BLaER1 treated with 17β-estradiol and CSF1 and Interleukin-3, amounts not matched to agents 10 nM and 100 nM (cell line): ENCODE results near the gene SERGEF.

ENCODE experiments used
- H3K27ac ChIP-seq, 11 experiments: shearing (Covaris generic); formaldehyde crosslinking; 2 replicates each; pipeline ENCODE4 v1.8.1; 2022
- H3K27me3 ChIP-seq, 11 experiments: shearing (Covaris generic); formaldehyde crosslinking; 2 replicates each; pipeline ENCODE4 v1.8.1; 2022
- H3K36me3 ChIP-seq, 11 experiments: shearing (Covaris generic); formaldehyde crosslinking; 2 replicates each; pipeline ENCODE4 v1.8.1; 2022
- H3K4me1 ChIP-seq, 10 experiments: shearing (Covaris generic); formaldehyde crosslinking; 2 replicates each; pipeline ENCODE4 v1.8.1; 2022
- H3K4me2 ChIP-seq, 11 experiments: shearing (Covaris generic); formaldehyde crosslinking; 2 replicates each; pipeline ENCODE4 v1.8.1; 2022
- H3K4me3 ChIP-seq, 10 experiments: shearing (Covaris generic); formaldehyde crosslinking; 2 replicates each; pipeline ENCODE4 v1.8.1; 2022
- H3K9ac ChIP-seq, 11 experiments: shearing (Covaris generic); formaldehyde crosslinking; 2 replicates each; pipeline ENCODE4 v1.8.1; 2022
- H3K9me3 ChIP-seq, 11 experiments: shearing (Covaris generic); formaldehyde crosslinking; replicated peaks in 1 of 11; 2 replicates each; pipeline ENCODE4 v1.8.1; 2022
- H4K20me1 ChIP-seq, 11 experiments: shearing (Covaris generic); formaldehyde crosslinking; 2 replicates each; pipeline ENCODE4 v1.8.1; 2022
- Cebpa-rat ChIP-seq, 11 experiments: shearing (Covaris generic); IDR thresholded peaks; 2 replicates each; pipeline ENCODE4 v1.8.1; 2022

SERGEF gene

DNA sequence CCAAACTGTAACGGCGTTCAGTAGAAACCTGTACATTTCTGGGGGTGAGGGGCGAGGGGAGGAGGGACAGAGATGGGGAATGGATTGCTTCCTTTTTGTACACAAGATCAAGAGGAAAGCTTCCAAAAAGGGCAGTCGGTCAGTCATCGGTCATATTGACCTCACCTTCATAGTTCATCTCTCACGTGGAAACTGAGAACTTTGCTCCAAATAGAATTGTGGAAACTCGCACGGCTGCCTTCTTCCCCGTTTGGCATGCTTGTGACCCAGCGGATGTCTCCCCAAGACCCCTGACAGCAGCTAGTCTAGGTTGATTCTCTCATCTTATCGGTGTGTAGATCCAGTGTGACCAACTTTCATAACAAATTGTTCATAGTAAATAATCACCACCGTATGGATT, 230.7 kb downstream of the SERGEF start:
- 0 out of 22 replicates have a peak overlapping the region, but pooled peaks of 1 of the 11 experiments have one; percentile 18 for H3K4me2 ChIP-seq
- TF ChIP-seq Cebpa-rat (IDR thresholded peaks at IDR 0.05) = no peak
- no peak overlapping the region for H3K27ac ChIP-seq
- H3K9me3 ChIP-seq = no peaks in the 10 kb centered on the region; a peak in 1 of 22 replicates
- H3K36me3 ChIP-seq = peaks cover 0 to 15% (median 5%) of the 10 kb centered on the region in 11 experiments; a peak in 5 of 22 replicates
- no peak overlapping the region for H3K9ac ChIP-seq
- H3K4me1 ChIP-seq = peaks cover 0 to 9% (median 0%) of the 10 kb centered on the region in 10 experiments; a peak in 7 of 20 replicates
- no peak overlapping the region for H3K4me3 ChIP-seq
- no peaks in the 10 kb centered on the region for H4K20me1 ChIP-seq
- no peaks in the 10 kb centered on the region for H3K27me3 ChIP-seq

DNA sequence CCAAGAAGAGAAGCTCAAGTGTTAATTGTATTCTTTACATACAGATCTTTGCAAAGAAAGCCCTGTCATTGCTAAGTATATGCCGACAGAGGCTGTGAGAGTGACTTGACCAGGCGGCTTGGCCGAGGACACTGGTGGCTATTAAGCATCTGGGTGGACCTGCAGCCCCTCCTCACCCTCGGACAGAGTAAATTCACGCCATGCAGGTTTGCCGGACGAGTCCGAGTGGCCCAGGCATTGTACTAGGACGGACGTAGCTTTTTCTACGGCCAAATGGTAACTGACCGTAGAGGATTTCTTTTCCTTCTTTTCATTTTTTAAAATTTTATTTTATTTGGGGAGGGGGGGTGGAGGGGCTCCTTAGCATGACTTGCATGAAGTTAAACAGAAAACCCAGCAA, 231.2 kb downstream of the SERGEF start:
- Histone ChIP-seq H4K20me1 (no peaks in the 10 kb centered on the region), H3K27me3 (no peaks in the 10 kb centered on the region), H3K36me3 (peaks cover 0 to 10% (median 5%) of the 10 kb centered on the region in 11 experiments; a peak in 5 of 22 replicates), H3K4me1 (peaks cover 0 to 15% (median 4%) of the 10 kb centered on the region in 10 experiments; a peak in 12 of 20 replicates), H3K4me2 (no peak overlapping the region), H3K27ac (no peak overlapping the region), H3K4me3 (no peak overlapping the region), H3K9ac (no peak overlapping the region), H3K9me3 (no peaks in the 10 kb centered on the region)
- no peak for TF ChIP-seq Cebpa-rat (IDR thresholded peaks at IDR 0.05)

DNA sequence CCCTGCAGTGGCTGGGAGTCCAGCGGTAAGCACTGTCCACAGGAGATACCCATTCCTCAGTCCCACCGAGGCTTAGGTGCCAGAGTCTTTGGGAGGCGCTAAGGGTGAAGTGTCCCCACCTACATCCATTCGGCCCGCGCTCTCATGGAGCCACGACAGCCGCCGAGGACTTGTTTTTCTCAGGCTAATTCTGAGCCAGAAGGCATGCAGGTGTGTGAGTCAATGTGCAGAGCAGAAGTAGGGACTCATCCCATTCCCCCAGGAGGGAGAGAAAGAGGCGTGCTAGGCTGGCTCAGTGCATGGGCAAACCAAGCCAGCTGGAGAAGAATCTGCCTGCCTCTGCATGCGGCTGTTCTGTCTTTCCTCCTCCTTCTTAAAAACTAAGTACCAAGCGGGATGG, 231.6 kb downstream of the SERGEF start:
- Histone ChIP-seq H3K36me3 (peaks cover 0 to 7% (median 2%) of the 10 kb centered on the region in 11 experiments; a peak in 5 of 22 replicates), H4K20me1 (no peaks in the 10 kb centered on the region), H3K27ac (no peak overlapping the region), H3K9ac (no peak overlapping the region), H3K9me3 (no peaks in the 10 kb centered on the region), H3K4me2 (no peak overlapping the region), H3K4me1 (peaks cover 0 to 19% (median 8%) of the 10 kb centered on the region in 10 experiments; a peak in 12 of 20 replicates), H3K27me3 (no peaks in the 10 kb centered on the region), H3K4me3 (no peak overlapping the region)
- TF ChIP-seq Cebpa-rat (IDR thresholded peaks at IDR 0.05) = no peak

DNA sequence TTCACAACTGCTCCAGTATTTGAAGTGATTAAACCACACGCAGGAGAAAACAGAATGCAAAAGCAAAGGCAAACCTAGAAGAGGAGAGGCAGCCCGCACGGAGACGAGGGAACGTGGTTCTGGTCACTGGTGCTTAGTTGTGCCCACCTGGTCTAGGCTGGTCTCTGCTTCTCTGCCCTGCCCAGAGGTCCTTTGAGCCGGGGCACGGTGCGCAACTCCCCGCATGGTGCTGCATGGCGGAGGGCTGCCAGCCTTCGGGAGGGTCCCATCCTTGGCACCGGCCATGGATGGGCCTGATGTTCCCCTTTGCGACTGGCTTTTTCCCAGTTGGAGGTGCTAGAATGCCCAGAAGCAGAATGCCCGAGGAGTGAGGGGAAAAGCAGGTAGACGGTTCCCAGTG, 232.2 kb downstream of the SERGEF start:
- H3K4me1 ChIP-seq = peaks cover 0 to 24% (median 13%) of the 10 kb centered on the region in 10 experiments; a peak in 12 of 20 replicates
- TF ChIP-seq Cebpa-rat (IDR thresholded peaks at IDR 0.05) = no peak
- H4K20me1 ChIP-seq = no peaks in the 10 kb centered on the region

DNA sequence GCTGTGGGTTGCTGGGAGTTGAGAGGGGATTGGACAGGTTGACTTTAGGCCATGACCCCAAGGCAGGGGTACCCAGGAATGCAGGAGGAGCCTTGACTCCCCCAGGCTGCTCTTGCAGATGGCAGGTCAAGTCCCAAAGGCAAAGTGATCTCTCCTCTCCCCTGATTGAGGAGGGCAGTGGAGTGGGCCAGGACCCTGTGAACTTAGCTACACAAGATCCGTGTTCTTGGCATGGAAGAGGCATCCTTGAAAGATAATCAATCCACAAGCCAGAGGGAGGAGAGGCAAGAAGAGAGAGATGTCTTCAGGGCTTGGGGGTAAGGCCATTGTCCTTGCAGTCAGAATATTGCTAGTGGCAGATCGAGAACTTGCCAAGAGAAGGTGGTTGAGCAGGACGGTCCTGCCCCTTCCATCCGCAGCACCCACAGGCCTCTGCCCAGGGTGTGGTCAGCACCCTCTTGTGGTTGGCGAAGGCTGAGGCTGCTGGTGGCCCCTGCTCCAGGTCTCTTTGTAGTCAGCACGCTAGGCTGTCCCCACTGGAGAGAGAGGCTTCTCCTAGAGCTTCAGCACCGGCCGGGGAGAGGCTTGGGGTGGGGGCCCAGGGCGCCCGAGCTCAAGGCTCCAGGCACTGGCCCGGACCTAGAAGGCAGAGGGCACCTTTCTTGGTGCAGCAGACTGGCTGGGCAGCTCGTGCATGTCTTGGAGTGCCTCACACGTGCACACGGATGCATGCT, 232.8 kb downstream of the SERGEF start:
- H4K20me1 ChIP-seq = no peaks in the 10 kb centered on the region
- H3K4me2 ChIP-seq = no peak overlapping the region
- H3K27ac ChIP-seq = no peak overlapping the region
- no peaks in the 10 kb centered on the region for H3K9me3 ChIP-seq
- H3K4me3 ChIP-seq = no peak overlapping the region
- TF ChIP-seq Cebpa-rat (IDR thresholded peaks at IDR 0.05) = no peak
- peaks cover 0 to 28% (median 15%) of the 10 kb centered on the region in 10 experiments; a peak in 12 of 20 replicates for H3K4me1 ChIP-seq
- no peak overlapping the region for H3K9ac ChIP-seq
- no peaks in the 10 kb centered on the region; a peak in 1 of 22 replicates for H3K36me3 ChIP-seq
- no peaks in the 10 kb centered on the region for H3K27me3 ChIP-seq

More for the DNA sequence above, 232.2 kb downstream of the SERGEF start:
- Histone ChIP-seq H3K4me2 (no peak overlapping the region), H3K9ac (no peak overlapping the region), H3K9me3 (no peaks in the 10 kb centered on the region), H3K36me3 (peaks cover 0 to 2% (median 0%) of the 10 kb centered on the region in 11 experiments; a peak in 1 of 22 replicates), H3K27me3 (no peaks in the 10 kb centered on the region), H3K27ac (no peak overlapping the region), H3K4me3 (no peak overlapping the region)

DNA sequence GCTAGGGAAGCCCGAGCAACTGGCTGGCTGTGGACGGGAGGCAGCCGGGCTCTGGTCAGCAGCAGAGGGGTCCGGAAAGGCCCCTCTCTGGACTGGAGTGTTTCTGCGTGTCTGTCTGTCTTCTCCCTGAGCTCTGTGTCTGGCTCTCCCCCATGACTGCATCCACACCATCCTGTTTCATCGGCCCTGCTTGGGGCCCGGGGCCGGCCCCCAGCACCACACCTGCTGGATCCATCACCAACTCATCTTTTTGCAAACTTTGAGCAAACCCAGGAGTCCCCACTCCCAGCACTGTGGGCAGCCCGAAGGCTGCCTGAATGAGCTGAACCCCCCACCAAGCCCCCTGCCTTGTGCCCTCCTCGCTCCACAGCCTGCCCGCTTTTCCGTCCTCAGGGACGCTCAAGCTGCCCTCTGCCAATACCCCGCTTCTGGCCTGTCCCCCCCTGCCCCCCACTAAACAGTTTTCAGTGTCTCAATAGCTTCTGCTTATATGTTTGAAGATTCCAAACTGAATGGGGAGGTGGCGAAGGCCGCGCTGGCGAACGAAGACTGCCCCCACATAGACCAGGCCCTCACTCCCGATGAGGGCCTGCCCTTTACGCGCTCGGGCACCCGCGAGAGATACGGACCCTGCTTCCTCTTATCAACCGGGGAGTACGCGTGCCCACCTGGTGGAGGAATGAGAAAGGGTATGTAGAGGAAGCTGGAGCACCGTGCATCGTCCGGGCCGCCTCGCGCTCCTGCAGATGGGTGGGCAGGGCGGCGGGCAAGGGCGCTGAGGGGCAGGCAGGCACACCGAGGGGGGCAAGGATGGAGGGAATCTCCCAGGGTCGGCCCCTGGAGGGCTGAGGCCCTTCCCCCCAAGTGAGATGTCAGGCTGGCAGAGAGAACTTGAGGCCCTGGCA, 233.6 kb downstream of the SERGEF start:
- Histone ChIP-seq H3K27me3 (no peaks in the 10 kb centered on the region), H3K27ac (no peak overlapping the region), H3K9me3 (no peaks in the 10 kb centered on the region), H3K36me3 (no peaks in the 10 kb centered on the region), H4K20me1 (peaks cover 0 to 3% (median 0%) of the 10 kb centered on the region in 11 experiments; a peak in 1 of 22 replicates), H3K4me2 (no peak overlapping the region), H3K4me3 (no peak overlapping the region), H3K4me1 (peaks cover 0 to 28% (median 15%) of the 10 kb centered on the region in 10 experiments; a peak in 12 of 20 replicates), H3K9ac (no peak overlapping the region)
- no peak for TF ChIP-seq Cebpa-rat (IDR thresholded peaks at IDR 0.05)

DNA sequence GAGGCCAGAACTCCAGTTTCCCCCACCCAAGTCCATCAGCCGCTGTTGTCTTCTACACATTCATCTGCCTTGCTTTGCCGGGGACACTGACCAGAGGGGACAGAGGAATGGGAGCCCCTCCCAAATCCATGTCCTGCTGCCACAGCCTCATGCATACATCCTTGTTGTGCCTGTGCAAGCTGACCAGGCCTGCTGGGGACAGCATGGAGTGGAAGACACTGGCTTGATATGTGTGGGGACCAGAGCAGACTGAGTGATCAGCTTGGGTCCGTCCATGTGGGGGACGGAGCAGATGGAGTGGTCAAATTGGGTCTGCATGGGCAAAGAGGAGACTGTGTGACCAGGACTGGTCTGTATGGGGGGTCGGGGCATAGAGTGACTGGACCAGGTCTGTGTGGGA, 234.5 kb downstream of the SERGEF start:
- no peak overlapping the region for H3K9ac ChIP-seq
- peaks cover 0 to 28% (median 15%) of the 10 kb centered on the region in 10 experiments; a peak in 12 of 20 replicates for H3K4me1 ChIP-seq
- H4K20me1 ChIP-seq = peaks cover 0 to 4% (median 0%) of the 10 kb centered on the region in 11 experiments; a peak in 2 of 22 replicates
- H3K4me3 ChIP-seq = no peak overlapping the region
- no peaks in the 10 kb centered on the region for H3K36me3 ChIP-seq
- TF ChIP-seq Cebpa-rat (IDR thresholded peaks at IDR 0.05) = no peak
- no peaks in the 10 kb centered on the region for H3K9me3 ChIP-seq
- H3K27me3 ChIP-seq = no peaks in the 10 kb centered on the region
- H3K27ac ChIP-seq = no peak overlapping the region
- H3K4me2 ChIP-seq = no peak overlapping the region

DNA sequence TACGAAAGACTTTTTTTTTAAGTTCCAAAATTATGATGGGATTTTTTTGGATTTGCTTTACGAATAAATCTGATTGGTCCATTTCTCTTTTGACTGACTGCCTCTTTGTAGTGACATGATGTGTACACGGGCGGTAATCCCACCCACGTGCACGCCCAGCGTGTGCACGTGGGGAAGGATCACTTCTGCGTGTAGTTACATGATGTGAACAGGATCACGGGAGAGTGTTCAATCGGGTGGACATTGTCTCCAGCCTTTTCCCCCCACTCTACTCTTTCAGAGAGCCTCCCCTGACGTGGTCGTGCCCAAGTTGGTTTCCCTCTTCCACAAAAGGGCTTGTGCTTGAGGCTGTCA, 235.1 kb downstream of the SERGEF start:
- no peaks in the 10 kb centered on the region for H3K36me3 ChIP-seq
- H3K9ac ChIP-seq = no peak overlapping the region
- no peak overlapping the region for H3K4me3 ChIP-seq
- H3K9me3 ChIP-seq = no peaks in the 10 kb centered on the region
- TF ChIP-seq Cebpa-rat (IDR thresholded peaks at IDR 0.05) = no peak
- no peaks in the 10 kb centered on the region for H3K27me3 ChIP-seq
- no peak overlapping the region for H3K4me2 ChIP-seq
- no peak overlapping the region for H3K27ac ChIP-seq
- H4K20me1 ChIP-seq = peaks cover 0 to 4% (median 0%) of the 10 kb centered on the region in 11 experiments; a peak in 3 of 22 replicates
- peaks cover 0 to 23% (median 15%) of the 10 kb centered on the region in 10 experiments; a peak in 12 of 20 replicates for H3K4me1 ChIP-seq
